ENCODE data around the gene ZBTB7C. TPM values are rescaled to one million over a fixed set of nuclear protein-coding genes. Genes with fewer than 3 reads are reported as not detected.

ZBTB7C gene
- total RNA-seq, 1 donor from 2014 or later, result 0.67 TPM

- Mint-ChIP-seq H3K27ac (ENCODE audit: unreplicated experiment) (no peak overlapping the region), H3K4me1 (ENCODE audit: unreplicated experiment) (peaks cover 5% of the 10 kb centered on the region), H3K27me3 (ENCODE audit: unreplicated experiment) (peaks cover 12% of the 10 kb centered on the region), H3K4me3 (ENCODE audit: unreplicated experiment) (no peak overlapping the region), H3K36me3 (ENCODE audit: low read depth, unreplicated experiment) (no peaks in the 10 kb centered on the region), H3K9me3 (ENCODE audit: unreplicated experiment) (no peaks in the 10 kb centered on the region)
- no peak for TF ChIP-seq CTCF (IDR thresholded peaks at IDR 0.05; ENCODE audit: unreplicated experiment)
- no peak for DNase-seq (ENCODE audit: low spot score)
Measured at GRCh38 chr18:48002933-48003365, 406.2 kb downstream of the ZBTB7C start.

GRCh38 chr18:48000701-48001100 lies 408.5 kb downstream of the ZBTB7C start:
- no peaks in the 10 kb centered on the region for H3K9me3 Mint-ChIP-seq (ENCODE audit: unreplicated experiment)
- H3K4me1 Mint-ChIP-seq (ENCODE audit: unreplicated experiment), result peaks cover 8% of the 10 kb centered on the region
- no peak overlapping the region for H3K4me3 Mint-ChIP-seq (ENCODE audit: unreplicated experiment)
- no peak for TF ChIP-seq CTCF (IDR thresholded peaks at IDR 0.05; ENCODE audit: unreplicated experiment)
- DNase-seq (ENCODE audit: low spot score), result no peak
- H3K27ac Mint-ChIP-seq (ENCODE audit: unreplicated experiment), result no peak overlapping the region
- H3K27me3 Mint-ChIP-seq (ENCODE audit: unreplicated experiment), result peaks cover 8% of the 10 kb centered on the region
- H3K36me3 Mint-ChIP-seq (ENCODE audit: low read depth, unreplicated experiment), result no peaks in the 10 kb centered on the region

GRCh38 chr18:47999801-48000248 lies 409.4 kb downstream of the ZBTB7C start:
- no peaks in the 10 kb centered on the region for H3K36me3 Mint-ChIP-seq (ENCODE audit: low read depth, unreplicated experiment)
- no peak for TF ChIP-seq CTCF (IDR thresholded peaks at IDR 0.05; ENCODE audit: unreplicated experiment)
- H3K27me3 Mint-ChIP-seq (ENCODE audit: unreplicated experiment), result peaks cover 8% of the 10 kb centered on the region
- H3K27ac Mint-ChIP-seq (ENCODE audit: unreplicated experiment), result no peak overlapping the region
- no peak for DNase-seq (ENCODE audit: low spot score)
- H3K9me3 Mint-ChIP-seq (ENCODE audit: unreplicated experiment), result no peaks in the 10 kb centered on the region
- no peak overlapping the region for H3K4me3 Mint-ChIP-seq (ENCODE audit: unreplicated experiment)
- H3K4me1 Mint-ChIP-seq (ENCODE audit: unreplicated experiment), result peaks cover 8% of the 10 kb centered on the region

GRCh38 chr18:47997338-47997780 lies 411.8 kb downstream of the ZBTB7C start:
- Mint-ChIP-seq H3K9me3 (ENCODE audit: unreplicated experiment) (no peaks in the 10 kb centered on the region), H3K4me1 (ENCODE audit: unreplicated experiment) (peaks cover 17% of the 10 kb centered on the region), H3K27me3 (ENCODE audit: unreplicated experiment) (peaks cover 7% of the 10 kb centered on the region), H3K36me3 (ENCODE audit: low read depth, unreplicated experiment) (no peaks in the 10 kb centered on the region), H3K27ac (ENCODE audit: unreplicated experiment) (no peak overlapping the region), H3K4me3 (ENCODE audit: unreplicated experiment) (no peak overlapping the region)
- DNase-seq (ENCODE audit: low spot score), result no peak
- peak; percentile 81 for TF ChIP-seq CTCF (IDR thresholded peaks at IDR 0.05; ENCODE audit: unreplicated experiment)

- no peaks in the 10 kb centered on the region for H3K36me3 Mint-ChIP-seq (ENCODE audit: low read depth, unreplicated experiment)
- H3K4me3 Mint-ChIP-seq (ENCODE audit: unreplicated experiment), result no peak overlapping the region
- TF ChIP-seq CTCF (IDR thresholded peaks at IDR 0.05; ENCODE audit: unreplicated experiment), result no peak
- H3K27me3 Mint-ChIP-seq (ENCODE audit: unreplicated experiment), result peaks cover 9% of the 10 kb centered on the region
- H3K27ac Mint-ChIP-seq (ENCODE audit: unreplicated experiment), result no peak overlapping the region
- no peaks in the 10 kb centered on the region for H3K9me3 Mint-ChIP-seq (ENCODE audit: unreplicated experiment)
- DNase-seq (ENCODE audit: low spot score), result no peak
- H3K4me1 Mint-ChIP-seq (ENCODE audit: unreplicated experiment), result peaks cover 17% of the 10 kb centered on the region
Measured at GRCh38 chr18:47996091-47996541, 413.1 kb downstream of the ZBTB7C start.

Measured in endothelial cell (in vitro differentiated cells).